ENCODE data around the gene CLDN5.
A peak's percentile ranks its signal among the peaks of the same experiment; 100 is the strongest.

The CLDN5 gene, protein sequence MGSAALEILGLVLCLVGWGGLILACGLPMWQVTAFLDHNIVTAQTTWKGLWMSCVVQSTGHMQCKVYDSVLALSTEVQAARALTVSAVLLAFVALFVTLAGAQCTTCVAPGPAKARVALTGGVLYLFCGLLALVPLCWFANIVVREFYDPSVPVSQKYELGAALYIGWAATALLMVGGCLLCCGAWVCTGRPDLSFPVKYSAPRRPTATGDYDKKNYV

DNA sequence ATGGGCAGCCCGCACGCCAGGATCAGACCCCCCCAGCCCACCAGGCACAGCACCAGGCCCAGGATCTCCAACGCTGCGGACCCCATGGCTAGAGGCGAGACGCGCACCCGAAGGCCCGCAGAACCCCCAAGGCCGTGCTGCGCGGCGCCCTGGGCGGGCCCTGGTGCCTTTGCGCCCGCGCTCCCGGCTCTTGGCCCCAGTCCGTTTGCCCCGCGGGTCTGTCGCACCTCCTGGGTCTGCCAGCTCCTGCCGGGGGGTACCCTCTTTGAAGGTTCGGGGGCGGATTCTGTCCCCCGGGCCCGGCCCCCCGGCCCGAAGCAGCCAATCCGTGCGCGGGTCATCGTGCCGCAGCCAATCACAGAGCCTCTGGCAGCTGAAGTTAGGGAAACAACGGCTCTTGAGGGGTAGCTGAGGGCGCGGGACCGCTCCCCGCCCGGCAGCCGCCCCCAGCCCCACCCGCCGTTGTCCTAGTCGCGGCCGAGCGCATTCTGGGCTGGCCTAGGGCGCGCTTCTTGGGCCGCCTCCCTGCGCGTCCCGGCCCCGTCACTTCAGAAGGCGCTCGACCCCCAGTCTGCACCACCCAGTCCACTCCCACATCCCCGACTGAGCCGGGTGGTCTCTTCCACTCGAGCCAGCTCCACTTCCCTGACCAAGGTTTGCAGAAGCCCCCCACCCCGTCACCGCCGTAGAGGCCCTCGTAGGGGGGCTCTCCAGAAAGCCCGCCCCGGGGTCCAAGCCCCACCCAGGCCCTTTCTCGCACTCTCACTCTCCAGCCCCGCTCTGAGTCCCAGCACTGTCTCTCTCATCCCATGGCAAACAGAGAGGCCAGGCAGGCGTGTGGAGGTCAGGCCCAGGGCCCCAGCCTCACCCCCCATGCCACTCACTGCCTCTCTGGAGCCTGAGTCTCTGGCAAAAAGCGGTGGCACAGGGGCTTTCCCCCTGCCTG is at the start of gene CLDN5:
TSS of gene CLDN5 (minus strand) at position 241 of the 946 bp plus-strand sequence. CDS start at position 86, 155 bp downstream.
- TF ChIP-seq, protein P1, sequence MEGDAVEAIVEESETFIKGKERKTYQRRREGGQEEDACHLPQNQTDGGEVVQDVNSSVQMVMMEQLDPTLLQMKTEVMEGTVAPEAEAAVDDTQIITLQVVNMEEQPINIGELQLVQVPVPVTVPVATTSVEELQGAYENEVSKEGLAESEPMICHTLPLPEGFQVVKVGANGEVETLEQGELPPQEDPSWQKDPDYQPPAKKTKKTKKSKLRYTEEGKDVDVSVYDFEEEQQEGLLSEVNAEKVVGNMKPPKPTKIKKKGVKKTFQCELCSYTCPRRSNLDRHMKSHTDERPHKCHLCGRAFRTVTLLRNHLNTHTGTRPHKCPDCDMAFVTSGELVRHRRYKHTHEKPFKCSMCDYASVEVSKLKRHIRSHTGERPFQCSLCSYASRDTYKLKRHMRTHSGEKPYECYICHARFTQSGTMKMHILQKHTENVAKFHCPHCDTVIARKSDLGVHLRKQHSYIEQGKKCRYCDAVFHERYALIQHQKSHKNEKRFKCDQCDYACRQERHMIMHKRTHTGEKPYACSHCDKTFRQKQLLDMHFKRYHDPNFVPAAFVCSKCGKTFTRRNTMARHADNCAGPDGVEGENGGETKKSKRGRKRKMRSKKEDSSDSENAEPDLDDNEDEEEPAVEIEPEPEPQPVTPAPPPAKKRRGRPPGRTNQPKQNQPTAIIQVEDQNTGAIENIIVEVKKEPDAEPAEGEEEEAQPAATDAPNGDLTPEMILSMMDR (IDR thresholded peaks at IDR 0.05; ENCODE audit: low read depth, low read length): no peak
- H3K4me3 ChIP-seq (replicated peaks in 1 of 2; ENCODE audit: low read depth in 2 of 2, low read length in 2 of 2): peak within 1 kb of the TSS; percentile 31 to 34
- peak; percentile 25 to 36 for DNase-seq (ENCODE audit: low read depth in 2 of 2)

DNA sequence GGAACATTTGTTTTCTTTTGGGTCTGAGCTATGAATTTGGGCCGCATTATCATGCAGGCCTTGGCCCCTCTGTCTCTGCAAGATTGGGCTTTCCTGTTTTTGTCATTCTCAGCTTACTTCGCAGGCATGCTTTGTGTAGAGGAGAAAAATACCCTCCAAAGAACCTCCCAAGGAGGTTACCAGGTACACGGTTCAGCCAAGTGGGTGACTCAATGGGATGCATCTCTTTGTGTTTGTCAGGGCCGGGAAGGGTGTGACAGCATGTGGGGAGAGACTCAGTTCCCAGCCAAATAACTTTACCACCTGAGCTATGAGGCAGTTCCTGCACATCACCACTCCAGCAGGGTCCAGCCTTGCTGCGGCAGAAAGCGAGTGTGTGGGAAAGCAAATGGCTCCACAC is 47.8 kb upstream of the CLDN5 start:
- DNase-seq (ENCODE audit: low read depth in 2 of 2): peak in 1 of 2 donors; percentile 23
- H3K4me3 ChIP-seq (replicated peaks in 1 of 2; ENCODE audit: low read depth in 2 of 2, low read length in 2 of 2): no peak overlapping the region
- TF ChIP-seq, protein P1 (IDR thresholded peaks at IDR 0.05; ENCODE audit: low read depth, low read length): no peak

DNA sequence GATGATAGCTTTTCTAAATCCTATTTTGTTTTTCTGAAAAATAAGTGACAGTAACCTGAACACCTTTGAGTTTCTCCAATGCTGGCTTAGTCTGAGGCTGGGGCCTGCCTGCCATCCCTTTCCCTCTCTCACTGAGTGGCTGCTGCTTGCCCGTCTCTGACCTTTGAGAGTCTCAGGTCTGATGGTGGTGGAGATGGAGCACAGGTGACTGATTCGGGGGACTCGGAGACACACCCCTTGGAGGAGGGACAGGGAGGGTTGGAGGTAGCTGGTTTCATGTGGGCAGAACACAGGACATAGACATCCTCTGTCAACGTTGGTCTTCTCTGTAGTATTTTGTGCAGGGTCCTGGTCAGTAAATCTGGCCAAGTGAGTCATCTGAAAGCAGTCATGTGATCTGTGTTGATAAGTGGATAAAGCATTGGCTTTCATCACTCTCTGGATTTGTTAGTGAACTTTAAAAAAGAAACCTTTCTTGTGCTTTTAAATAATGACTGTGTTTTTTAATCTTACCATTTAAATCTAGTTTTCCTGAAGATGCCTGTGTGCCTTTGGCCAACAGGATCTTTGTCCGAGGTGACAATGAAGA is 47.1 kb upstream of the CLDN5 start:
- TF ChIP-seq, protein P1 (IDR thresholded peaks at IDR 0.05; ENCODE audit: low read depth, low read length): no peak
- H3K4me3 ChIP-seq (replicated peaks in 1 of 2; ENCODE audit: low read depth in 2 of 2, low read length in 2 of 2): no peak overlapping the region
- DNase-seq (ENCODE audit: low read depth in 2 of 2): peak; percentile 20 to 32

DNA sequence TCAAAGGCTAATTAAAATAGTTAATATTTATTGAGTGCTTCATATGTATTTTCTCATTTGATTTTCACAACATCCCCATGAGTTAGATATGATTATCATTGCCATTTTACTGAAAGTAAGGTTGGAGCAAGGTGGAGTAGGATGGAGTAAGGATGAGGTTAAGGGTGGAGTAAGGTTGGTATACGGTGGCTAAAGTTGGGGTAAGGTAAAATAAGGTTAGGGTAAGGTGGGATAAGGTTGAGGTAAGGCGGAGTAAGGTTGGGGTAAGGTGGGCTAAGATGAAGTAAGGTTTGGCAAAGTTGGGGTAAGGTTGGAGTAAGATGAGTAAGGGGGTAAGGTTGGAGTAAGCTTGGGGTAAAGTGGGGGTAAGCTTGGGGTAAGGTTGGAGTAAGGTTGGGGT is 45.8 kb upstream of the CLDN5 start:
- no peak overlapping the region for H3K4me3 ChIP-seq (replicated peaks in 1 of 2; ENCODE audit: low read depth in 2 of 2, low read length in 2 of 2)
- TF ChIP-seq, protein P1 (IDR thresholded peaks at IDR 0.05; ENCODE audit: low read depth, low read length): no peak
- DNase-seq (ENCODE audit: low read depth in 2 of 2): no peak

DNA sequence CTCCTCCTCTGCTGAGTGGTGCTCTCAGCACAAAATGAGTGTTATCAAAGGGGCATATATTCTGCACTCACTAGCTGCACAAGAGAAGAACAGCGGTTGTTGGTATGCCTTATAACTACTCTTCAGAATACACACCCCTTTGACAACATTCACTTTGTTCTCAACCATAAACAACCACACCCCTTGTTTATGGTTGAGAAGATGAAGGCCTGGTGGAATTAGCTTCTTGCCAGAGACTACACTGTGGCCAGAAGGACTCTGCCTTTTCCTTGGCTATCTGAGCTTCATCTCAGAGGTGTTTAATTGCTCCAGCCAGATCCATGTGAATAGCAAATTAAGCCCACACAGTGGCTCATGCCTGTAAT is 45.0 kb upstream of the CLDN5 start:
- TF ChIP-seq, protein P1 (IDR thresholded peaks at IDR 0.05; ENCODE audit: low read depth, low read length): no peak
- H3K4me3 ChIP-seq (replicated peaks in 1 of 2; ENCODE audit: low read depth in 2 of 2, low read length in 2 of 2): no peak overlapping the region
- DNase-seq (ENCODE audit: low read depth in 2 of 2): no peak

DNA sequence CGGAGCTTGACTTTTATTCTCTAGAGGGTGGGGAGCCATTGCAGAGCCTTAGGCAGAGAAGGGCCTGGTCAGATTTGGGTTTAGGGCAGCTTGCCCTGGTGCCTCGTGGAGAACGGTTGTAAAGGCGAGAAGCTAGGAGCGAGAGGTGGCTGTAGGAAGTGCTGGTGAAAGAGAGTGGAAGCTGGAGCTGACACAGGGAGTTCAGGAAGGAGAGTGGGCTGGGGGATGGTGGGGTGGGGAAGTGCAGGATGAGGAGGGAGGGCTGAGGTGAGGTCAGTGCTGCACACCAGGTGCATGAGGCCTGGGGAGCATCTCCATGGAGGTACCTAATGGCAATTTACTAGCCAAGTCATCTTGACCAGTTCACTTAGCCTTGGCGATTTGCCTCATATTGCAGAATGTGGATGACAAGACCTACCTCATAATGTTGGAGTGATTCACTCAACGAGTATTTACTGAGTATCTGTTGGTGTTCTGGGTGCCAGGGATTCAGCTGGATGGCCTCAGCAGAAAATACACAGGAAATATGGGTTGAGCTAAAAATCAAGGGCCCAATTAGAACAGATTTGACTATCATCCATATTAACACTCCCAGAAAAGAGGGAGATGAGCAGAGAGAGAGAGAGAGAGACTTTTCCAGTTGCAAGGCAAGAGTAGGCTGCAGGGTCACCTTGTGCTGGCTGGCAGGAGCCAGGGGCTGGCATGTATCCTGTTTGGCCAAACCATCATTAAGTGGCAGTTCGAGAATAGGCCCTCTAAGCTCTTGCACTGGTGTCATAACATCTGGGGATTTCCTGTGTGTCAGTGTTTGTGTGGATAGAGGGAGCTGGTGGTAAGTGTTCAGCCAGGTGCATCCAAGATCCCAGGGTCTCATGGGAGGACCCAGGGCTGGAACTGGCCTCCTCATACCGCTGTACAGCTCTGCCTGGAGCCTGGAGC is 44.4 kb upstream of the CLDN5 start:
- no peak overlapping the region for H3K4me3 ChIP-seq (replicated peaks in 1 of 2; ENCODE audit: low read depth in 2 of 2, low read length in 2 of 2)
- TF ChIP-seq, protein P1 (IDR thresholded peaks at IDR 0.05; ENCODE audit: low read depth, low read length): no peak
- DNase-seq (ENCODE audit: low read depth in 2 of 2): peak; percentile 84 to 97
